Activated B cell treated with CpG ODN at 0.5 μM for 24 hours (primary cell): ENCODE measurements around the gene COL13A1. TPM values are rescaled to one million over a fixed set of nuclear protein-coding genes. Genes with fewer than 3 reads are reported as not detected.

Experiments used
- ATAC-seq: fragments of 200-7000 bp; cut with Tn5 transposase; one replicate; pipeline ENCODE4 v1.10.0; 2021; ENCODE audit warnings: low read depth, mild to moderate bottlenecking, moderate library complexity
- CTCF ChIA-PET: fragments of 350-600 bp; sonication (Branson Sonifier 250); formaldehyde crosslinking; loops from one replicate; lab custom pipeline; 2021; ENCODE audit warnings: antibody characterized with exemption; lab: Charles Lee
- POLR2A ChIA-PET: fragments of 350-600 bp; sonication (Branson Sonifier 250); formaldehyde crosslinking; loops from one replicate; lab custom pipeline; 2021; ENCODE audit warnings: antibody characterized with exemption; lab: Charles Lee
- DNase-seq: peaks from one replicate; pipeline ENCODE4 v3.0.0; 2022
- H3K27ac Mint-ChIP-seq: one replicate; pipeline ENCODE4 v1.8.0; 2020; ENCODE audit warnings: mixed read lengths
- H3K27me3 Mint-ChIP-seq: one replicate; pipeline ENCODE4 v1.8.0; 2021; ENCODE audit warnings: mixed read lengths
- H3K36me3 Mint-ChIP-seq: one replicate; pipeline ENCODE4 v1.8.0; 2021; ENCODE audit warnings: low read depth, mixed read lengths
- H3K4me1 Mint-ChIP-seq: one replicate; pipeline ENCODE4 v1.8.0; 2021; ENCODE audit warnings: mixed read lengths
- H3K4me3 Mint-ChIP-seq: one replicate; pipeline ENCODE4 v1.8.0; 2020; ENCODE audit warnings: mild to moderate bottlenecking, mixed read lengths
- H3K9me3 Mint-ChIP-seq: one replicate; pipeline ENCODE4 v1.8.0; 2020; ENCODE audit warnings: mixed read lengths
- intact Hi-C: fragments of 100-400 bp; cut with micrococcal nuclease; formaldehyde crosslinking; loops from one replicate; pipeline ENCODE4 v1.15.1; 2024
- total RNA-seq: library from RNA; stranded (reverse); gene quantifications from 2 replicates; pipeline ENCODE4 v1.2.3, GENCODE V29; 2022
- TF ChIP-seq, protein P1 (sequence below): fragments of 200-600 bp; IDR thresholded peaks from one replicate; pipeline ENCODE4 v1.8.0; 2022; ENCODE audit warnings: antibody characterized with exemption, mild to moderate bottlenecking

COL13A1 gene
- total RNA-seq, result not detected in 2 replicates

DNA sequence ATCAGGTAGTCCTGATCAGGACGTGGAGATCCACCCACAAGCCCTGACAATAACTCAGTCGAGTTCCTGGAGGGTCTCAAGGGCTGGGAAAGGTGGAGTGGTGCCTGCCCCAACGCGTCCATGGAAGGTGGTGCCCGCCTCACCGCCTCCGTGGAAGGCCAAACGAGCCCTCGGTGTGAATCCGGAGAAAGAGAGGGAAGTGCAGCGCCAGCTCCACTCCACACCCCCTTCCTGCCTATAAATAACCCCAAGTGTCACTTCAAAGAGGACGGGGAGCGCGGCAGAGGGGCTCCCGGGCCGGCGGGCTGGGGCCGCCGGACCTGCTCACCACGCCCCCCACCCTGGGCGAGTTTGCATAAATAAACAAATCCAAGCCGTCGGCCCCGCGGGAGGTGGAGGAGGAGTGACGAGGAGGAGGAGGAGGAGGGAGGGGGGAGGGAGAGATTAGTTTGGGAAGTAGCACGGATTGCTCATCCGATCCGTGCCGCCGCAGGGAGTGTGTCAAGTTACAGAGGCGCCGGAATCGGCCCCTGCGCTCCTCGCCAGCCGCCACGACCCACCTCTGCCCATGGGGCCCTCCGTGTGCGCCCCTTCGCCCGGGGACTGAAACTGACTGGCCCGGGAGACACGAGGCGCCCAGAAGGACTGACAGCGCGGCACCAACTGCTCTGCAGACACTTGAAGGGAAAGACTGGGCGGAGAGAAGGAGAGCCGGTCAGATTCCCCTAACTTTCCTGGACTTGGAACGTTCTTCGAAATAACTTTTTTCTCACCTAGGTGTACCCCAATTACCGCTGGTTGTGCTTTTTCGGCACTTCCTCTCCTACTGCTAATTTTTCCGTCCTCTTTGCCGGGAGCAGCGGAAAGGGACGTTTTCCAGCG is at the start of gene COL13A1:
TSS of gene COL13A1 (plus strand) at position 473 of the 882 bp plus-strand sequence. CDS start 518 bp downstream, outside the sequence.
- no peak for ATAC-seq
- H3K36me3 Mint-ChIP-seq, result no peaks in the 10 kb centered on the region
- H3K9me3 Mint-ChIP-seq, result no peaks in the 10 kb centered on the region

GRCh38 chr10:69752479-69752878 is 49.2 kb upstream of the COL13A1 start:
- ATAC-seq, result no peak
- Mint-ChIP-seq H3K27me3 (peaks cover 17% of the 10 kb centered on the region), H3K27ac (no peak overlapping the region), H3K9me3 (peaks cover 3% of the 10 kb centered on the region), H3K4me3 (no peak overlapping the region), H3K36me3 (no peaks in the 10 kb centered on the region), H3K4me1 (no peaks in the 10 kb centered on the region)
- DNase-seq, result no peak
- intact Hi-C loops, result no loop called here
- TF ChIP-seq, protein P1, sequence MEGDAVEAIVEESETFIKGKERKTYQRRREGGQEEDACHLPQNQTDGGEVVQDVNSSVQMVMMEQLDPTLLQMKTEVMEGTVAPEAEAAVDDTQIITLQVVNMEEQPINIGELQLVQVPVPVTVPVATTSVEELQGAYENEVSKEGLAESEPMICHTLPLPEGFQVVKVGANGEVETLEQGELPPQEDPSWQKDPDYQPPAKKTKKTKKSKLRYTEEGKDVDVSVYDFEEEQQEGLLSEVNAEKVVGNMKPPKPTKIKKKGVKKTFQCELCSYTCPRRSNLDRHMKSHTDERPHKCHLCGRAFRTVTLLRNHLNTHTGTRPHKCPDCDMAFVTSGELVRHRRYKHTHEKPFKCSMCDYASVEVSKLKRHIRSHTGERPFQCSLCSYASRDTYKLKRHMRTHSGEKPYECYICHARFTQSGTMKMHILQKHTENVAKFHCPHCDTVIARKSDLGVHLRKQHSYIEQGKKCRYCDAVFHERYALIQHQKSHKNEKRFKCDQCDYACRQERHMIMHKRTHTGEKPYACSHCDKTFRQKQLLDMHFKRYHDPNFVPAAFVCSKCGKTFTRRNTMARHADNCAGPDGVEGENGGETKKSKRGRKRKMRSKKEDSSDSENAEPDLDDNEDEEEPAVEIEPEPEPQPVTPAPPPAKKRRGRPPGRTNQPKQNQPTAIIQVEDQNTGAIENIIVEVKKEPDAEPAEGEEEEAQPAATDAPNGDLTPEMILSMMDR, result no peak
- POLR2A ChIA-PET, result no interaction called here
- CTCF ChIA-PET, result no interaction called here

More for the DNA sequence above, at the start of gene COL13A1:
- no peak within 1 kb of the TSS for H3K27ac Mint-ChIP-seq
- peaks cover 4% of the 10 kb centered on the region for H3K4me1 Mint-ChIP-seq
- DNase-seq, result no peak
- H3K4me3 Mint-ChIP-seq, result no peak within 1 kb of the TSS
- CTCF ChIA-PET, result no interaction called here
- POLR2A ChIA-PET, result no interaction called here
- TF ChIP-seq, protein P1, result no peak
- intact Hi-C loops, result no loop called here
- H3K27me3 Mint-ChIP-seq, result peaks cover 55% of the 10 kb centered on the region

- ChIA-PET CTCF (no interaction called here), POLR2A (no interaction called here)
- peaks cover 13% of the 10 kb centered on the region for H3K27me3 Mint-ChIP-seq
- TF ChIP-seq, protein P1, result no peak
- ATAC-seq (no peak), DNase-seq (no peak)
- no peak overlapping the region for H3K27ac Mint-ChIP-seq
- intact Hi-C loops, result no loop called here
- no peaks in the 10 kb centered on the region for H3K4me1 Mint-ChIP-seq
- H3K9me3 Mint-ChIP-seq, result peaks cover 3% of the 10 kb centered on the region
- no peak overlapping the region for H3K4me3 Mint-ChIP-seq
- no peaks in the 10 kb centered on the region for H3K36me3 Mint-ChIP-seq
These were observed 45.4 kb upstream of the COL13A1 start for GRCh38 chr10:69756279-69756678.

GRCh38 chr10:69757206-69757552 is 44.5 kb upstream of the COL13A1 start:
- ChIA-PET CTCF (no interaction called here), POLR2A (no interaction called here)
- Mint-ChIP-seq H3K27ac (no peak overlapping the region), H3K4me1 (no peaks in the 10 kb centered on the region), H3K4me3 (no peak overlapping the region), H3K36me3 (no peaks in the 10 kb centered on the region), H3K9me3 (peaks cover 3% of the 10 kb centered on the region), H3K27me3 (peaks cover 6% of the 10 kb centered on the region)
- ATAC-seq, result no peak
- TF ChIP-seq, protein P1, result no peak
- intact Hi-C loops, result no loop called here
- no peak for DNase-seq

DNA sequence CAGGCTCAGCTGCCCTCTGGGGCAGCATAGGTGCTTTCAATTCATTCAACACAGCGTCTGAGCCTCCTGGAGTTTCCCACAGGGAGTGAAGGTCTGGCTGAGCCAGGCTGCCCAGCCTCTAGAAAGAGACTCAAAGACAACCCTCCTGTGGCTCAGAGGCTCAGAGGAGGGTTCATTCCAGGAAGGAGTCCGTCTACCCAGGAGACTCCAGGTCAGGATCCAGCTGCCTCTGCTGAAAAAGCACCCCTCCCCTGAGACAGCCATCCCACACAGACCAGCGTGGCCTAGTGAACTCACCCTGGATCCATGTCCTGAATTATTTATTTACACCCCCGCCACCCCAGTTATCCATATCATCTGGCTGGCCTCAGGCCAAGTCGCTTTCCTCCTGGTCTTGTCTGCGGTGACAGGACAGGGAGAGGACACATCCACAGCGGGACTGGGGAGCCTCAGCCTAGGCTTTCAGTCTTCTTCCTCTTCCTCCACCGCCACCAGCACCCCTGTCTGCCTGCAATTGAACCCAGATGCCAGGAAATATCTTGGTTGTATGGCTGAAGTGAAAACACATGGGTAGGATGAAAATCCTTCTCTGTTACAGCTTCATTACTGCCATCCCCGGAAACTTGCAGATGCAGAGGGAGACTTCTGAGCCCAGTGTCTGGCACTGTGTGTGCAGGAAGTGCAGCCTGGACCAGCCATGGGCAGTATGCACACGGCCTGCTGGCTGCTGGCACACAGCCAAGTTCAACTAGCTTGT is 44.0 kb upstream of the COL13A1 start:
- TF ChIP-seq, protein P1, result no peak
- Mint-ChIP-seq H3K36me3 (no peaks in the 10 kb centered on the region), H3K9me3 (peaks cover 3% of the 10 kb centered on the region), H3K27ac (no peak overlapping the region), H3K4me1 (no peaks in the 10 kb centered on the region), H3K4me3 (no peak overlapping the region), H3K27me3 (peaks cover 3% of the 10 kb centered on the region)
- no peak for DNase-seq
- ChIA-PET CTCF (no interaction called here), POLR2A (no interaction called here)
- intact Hi-C loops, result no loop called here
- ATAC-seq, result no peak
